Measurements from ENCODE around the gene MAP3K5.

DNA sequence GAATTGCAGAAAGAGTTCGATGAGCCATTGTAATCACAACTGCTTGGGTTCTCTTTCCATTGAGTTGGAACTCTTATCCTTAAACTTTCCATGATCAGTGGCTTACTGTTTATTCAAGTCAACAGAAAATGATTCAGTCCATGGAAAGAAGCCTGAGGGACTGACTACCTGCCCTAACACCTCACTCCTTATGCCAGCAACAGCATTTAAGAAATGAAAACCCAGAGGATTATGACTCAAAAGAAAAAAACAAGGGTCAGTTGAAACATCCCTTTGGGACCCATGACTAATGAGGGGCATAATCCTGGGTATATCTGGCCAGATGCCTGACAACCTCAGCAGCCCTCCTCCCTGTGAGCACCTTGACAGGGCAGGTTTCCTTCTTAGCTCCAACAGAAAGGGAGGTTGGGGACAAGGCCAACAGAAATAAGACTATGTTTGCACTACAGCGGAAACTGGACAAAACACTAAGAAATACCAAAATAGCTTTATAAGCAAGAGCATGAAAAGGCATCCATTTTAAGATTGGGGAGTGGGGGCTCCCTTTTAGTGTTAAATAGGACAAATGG, 106.7 kb downstream of the MAP3K5 start:
- TF ChIP-seq POLR2AphosphoS5 (IDR thresholded peaks at IDR 0.05), result no peak
- TF ChIP-seq, protein P1, sequence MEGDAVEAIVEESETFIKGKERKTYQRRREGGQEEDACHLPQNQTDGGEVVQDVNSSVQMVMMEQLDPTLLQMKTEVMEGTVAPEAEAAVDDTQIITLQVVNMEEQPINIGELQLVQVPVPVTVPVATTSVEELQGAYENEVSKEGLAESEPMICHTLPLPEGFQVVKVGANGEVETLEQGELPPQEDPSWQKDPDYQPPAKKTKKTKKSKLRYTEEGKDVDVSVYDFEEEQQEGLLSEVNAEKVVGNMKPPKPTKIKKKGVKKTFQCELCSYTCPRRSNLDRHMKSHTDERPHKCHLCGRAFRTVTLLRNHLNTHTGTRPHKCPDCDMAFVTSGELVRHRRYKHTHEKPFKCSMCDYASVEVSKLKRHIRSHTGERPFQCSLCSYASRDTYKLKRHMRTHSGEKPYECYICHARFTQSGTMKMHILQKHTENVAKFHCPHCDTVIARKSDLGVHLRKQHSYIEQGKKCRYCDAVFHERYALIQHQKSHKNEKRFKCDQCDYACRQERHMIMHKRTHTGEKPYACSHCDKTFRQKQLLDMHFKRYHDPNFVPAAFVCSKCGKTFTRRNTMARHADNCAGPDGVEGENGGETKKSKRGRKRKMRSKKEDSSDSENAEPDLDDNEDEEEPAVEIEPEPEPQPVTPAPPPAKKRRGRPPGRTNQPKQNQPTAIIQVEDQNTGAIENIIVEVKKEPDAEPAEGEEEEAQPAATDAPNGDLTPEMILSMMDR (IDR thresholded peaks at IDR 0.05), result no peak
- TF ChIP-seq POLR2A (IDR thresholded peaks at IDR 0.05), result no peak
- TF ChIP-seq EP300 (IDR thresholded peaks at IDR 0.05; ENCODE audit: low read depth), result no peak
